ENCODE results near the gene CA4.

Gene CA4

GRCh38 chr17:60134396-60135150 lies 15.2 kb upstream of the CA4 start:
- DNase-seq: peak; percentile 4

GRCh38 chr17:60135151-60135950 lies 14.4 kb upstream of the CA4 start:
- DNase-seq: peak; percentile 73

- no peak for DNase-seq
These were observed 13.7 kb upstream of the CA4 start for GRCh38 chr17:60135951-60136666.

- no peak for DNase-seq
These were observed 12.0 kb upstream of the CA4 start for GRCh38 chr17:60137731-60138130.

DNA sequence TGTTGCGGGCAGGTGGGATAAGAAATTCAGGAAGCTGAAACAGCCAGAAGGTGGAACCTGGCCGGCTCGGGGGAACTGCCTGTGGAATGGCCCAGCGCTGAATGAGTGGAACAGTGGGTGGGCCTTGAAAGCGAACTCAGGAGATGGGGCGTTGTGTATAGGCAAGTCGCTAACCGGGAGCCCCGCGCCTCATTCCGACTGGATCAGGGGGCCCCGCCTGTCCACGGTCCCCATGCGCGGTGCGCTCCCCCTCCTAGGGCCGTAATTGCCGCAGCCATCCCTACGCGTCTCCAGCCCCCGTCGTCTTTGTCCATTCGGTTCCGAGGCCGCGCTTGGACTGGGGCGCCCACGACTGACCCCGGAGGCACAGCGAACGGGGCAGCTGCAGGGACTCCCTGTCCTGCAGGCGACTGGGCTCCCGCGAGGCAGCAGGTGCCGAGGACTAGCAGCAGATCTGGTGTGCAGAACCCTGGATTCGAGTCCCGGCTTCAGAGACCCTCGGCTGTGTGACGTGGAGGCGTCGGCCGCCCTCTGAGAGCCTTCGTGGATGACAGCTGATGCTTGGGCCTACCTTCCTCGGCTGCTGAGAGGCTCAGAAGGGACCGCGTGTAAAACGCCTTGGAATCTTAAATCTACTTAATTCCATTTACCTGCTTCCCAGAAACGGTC lies 10.9 kb upstream of the CA4 start:
- DNase-seq: no peak

DNA sequence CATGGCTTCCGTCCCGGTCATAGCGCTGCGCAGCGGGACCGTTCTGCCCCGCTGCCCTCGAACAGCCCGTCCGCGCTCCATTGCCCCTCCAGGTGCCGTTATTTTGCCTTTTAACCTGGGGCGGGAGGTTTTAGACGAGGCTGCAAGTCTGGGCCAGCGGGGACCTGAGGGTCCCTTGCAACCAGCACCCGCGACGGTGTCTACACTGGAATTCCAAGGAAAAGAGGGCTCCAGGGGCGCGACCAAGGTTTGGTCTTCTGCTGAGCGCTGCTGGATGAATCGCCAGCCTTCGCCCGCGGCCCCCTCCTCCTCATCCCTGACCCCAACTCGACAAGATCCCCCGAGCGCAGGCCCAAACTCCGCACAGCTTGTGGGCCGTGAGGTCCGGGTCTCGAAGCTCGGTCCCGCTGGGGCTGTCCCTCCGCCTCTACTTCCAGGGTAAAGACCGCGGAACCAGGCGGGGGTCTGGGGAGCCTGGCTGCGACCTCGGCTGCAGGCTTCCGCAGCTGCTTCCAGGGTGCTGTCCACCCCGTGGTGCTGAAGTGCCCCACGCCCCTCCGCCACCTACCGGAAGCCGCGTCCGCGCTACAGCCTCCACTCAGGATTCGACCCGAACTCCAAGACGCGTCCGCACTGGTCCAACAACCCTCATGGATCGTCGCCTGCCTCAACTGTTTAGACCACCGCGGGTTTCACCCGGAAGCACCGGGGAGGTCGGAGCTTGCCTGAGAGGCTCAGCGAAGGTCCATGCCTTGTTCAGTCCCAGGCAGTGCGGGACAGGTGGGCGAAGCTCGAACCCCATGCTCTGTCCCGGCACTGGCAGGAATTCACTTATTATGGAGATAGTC lies 10.1 kb upstream of the CA4 start:
- peak; percentile 63 for DNase-seq

DNA sequence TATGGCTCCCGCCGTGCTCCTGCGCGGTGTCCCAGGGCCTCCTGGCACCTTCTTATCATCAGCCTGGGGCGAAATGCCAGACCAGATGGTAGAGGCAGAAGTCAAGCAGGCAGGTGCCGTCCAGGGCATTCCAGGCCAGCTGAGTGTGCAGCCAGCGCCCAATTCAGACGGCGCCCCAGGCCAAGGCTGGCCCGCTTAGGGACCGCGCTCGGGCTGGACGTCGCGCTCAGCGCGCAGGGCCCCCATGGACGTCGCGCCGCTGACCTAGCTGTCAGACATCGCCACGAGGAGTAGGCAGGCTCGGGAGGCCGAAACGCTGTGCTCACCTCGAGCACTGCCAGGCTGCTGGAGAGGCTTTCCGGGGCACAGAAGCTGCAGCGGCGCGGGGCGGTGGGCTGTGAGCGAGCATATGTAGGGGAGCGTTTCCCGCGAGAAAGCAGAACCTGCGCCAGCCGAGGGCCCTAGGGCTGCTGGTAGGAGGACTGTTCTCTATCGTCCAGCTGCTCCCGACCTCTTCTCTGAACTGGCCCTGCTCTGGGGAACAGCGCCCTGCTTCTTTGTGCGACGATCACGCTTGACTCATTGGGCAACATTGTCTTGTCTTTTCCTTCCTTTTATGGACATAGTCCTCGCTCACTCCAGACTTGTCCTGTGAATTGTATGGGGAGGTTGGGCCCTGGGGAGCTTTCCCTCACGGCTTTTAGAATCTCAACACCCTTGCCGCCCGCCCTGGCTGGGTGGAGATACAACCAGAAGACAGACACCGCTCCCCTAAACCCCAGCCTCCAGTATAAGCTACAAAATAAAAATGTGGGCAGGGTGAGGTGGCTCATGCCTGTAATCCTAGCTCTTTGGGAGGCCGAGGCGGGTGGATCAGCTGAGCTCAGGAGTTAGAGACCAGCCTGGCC lies 8.4 kb upstream of the CA4 start:
- DNase-seq: no peak

DNA sequence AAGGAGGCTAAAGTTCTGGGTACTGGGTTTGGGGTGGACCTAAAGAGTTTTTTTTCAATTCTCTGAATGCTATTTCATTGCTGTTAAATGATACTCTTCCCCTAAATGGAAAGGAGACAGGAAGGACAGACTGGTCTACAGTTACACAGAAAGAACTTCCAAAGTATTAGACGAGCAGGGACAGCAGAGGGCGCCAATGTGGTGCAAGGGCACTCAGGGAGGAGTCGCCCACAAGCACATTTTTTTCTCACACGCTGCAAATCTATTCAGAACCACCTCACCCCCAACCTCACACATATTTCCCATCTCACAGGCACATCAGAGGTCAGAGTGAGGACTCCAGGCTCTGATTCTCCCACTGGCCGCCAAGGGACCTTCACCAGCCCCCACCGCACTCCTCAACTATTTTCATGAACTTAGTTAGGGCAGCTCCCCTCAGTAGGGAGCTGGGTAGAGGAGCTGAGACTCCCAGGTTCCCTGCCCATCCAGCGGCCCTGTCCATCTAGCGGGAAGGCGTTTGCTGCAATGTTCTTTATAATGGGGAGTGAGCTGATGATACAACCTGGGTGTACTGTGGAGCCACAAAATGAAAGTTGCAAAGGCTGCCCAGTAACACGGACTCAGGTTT lies 6.8 kb upstream of the CA4 start:
- DNase-seq: peak; percentile 75

- no peak for DNase-seq
These were observed 4.5 kb upstream of the CA4 start for GRCh38 chr17:60145006-60145935.

DNA sequence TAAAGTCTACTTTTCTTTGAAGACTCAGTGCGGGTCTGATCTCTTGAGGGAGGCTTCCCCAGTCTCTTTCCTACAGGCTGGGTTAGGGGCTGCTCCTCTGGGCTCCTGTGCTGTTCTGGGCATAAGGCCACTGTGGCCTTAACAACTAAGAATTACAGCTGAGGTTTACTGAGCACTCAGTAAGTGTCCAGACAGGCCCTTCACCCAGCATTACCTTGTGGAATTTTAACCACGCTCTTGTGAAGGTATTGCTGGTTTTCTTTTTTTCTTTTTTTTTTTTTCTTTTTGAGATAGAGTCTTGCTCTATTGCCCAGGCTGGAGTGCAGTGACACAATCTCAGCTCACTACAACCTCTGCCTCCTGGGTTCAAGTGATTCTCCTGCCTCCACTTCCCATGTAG lies 3.6 kb upstream of the CA4 start:
- no peak for DNase-seq

- no peak for DNase-seq
These were observed 2.1 kb upstream of the CA4 start for GRCh38 chr17:60147553-60148223.

- no peak for DNase-seq
These were observed 1.4 kb upstream of the CA4 start for GRCh38 chr17:60148373-60148772.

DNA sequence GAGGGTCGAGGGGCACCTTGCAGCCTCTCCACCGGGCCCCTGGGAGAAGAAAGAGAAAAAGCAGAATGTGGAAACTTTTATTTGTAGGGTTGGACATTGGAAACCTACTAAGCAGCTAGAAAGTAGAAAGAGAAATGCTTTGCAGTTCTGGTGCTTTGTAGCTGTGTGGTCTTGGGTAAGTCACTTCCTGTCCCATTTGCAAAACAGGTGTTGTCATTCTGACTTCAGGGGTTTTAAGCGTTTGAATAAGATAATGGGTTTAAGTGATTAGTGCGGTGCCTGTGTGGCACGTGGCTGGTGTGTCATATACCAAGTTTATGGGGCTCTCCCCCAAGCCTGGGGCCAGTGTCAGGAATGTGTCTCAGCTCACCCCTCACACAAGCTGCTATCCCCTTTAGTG lies 1.6 kb downstream of the CA4 start:
- DNase-seq: no peak

GRCh38 chr17:60153606-60154390 lies 4.0 kb downstream of the CA4 start:
- DNase-seq: no peak

GRCh38 chr17:60154616-60155426 lies 5.0 kb downstream of the CA4 start:
- DNase-seq: no peak

DNA sequence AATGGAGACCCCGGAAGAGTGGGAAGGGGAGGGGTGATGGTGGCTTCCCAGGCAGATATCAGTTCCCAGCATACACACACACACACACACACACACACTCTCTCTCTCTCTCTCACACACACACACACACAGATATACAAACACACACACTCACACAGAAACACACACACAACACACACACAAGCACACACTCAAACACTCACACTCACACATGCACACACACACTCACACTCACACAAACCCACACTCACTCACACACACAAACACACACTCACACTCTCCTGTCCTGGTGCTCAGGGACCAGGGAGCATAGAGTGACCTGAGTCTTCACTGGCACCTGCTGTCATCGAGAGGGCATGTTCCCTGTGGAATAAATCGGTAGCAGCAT lies 5.6 kb downstream of the CA4 start:
- no peak for DNase-seq

GRCh38 chr17:60155815-60156214 lies 6.0 kb downstream of the CA4 start:
- no peak for DNase-seq

Data from activated CD8-positive, alpha-beta memory T cell treated with anti-CD3 and anti-CD28 coated beads, Interleukin-2, amount 50 U/mL, for 4 hours (primary cell).